Kidney (tissue), 14 donors: Measurements from ENCODE around the gene BROX. TPM values are rescaled to one million over a fixed set of nuclear protein-coding genes. Genes with fewer than 3 reads are reported as not detected.

Experiments used
- DNase-seq, 5 donors: peaks; one replicate each; pipeline ENCODE4 v3.0.0-alpha.2; 2013 to 2020
- FAIRE-seq: peaks from 2 replicates; lab custom pipeline; 2012; peaks lifted over from hg19 to GRCh38; lab: Jason Lieb, UNC
- H3K27ac ChIP-seq, 2 donors: one replicate each; pipeline ENCODE4 v1.7.0; 2013; ENCODE audit warnings: low read depth in 2 of 2, low read length in 2 of 2, inconsistent platforms in 1 of 2
- H3K27me3 ChIP-seq: one replicate; pipeline ENCODE4 v1.7.1; 2013; ENCODE audit warnings: low read length, inconsistent platforms; ENCODE audit not compliant: control insufficient read depth, insufficient read depth
- H3K36me3 ChIP-seq, 3 donors: one replicate each; pipeline versions ENCODE4 v1.7.0 to v1.7.1; 2013; ENCODE audit warnings: low read length in 3 of 3, control low read depth in 1 of 3, inconsistent platforms in 1 of 3; ENCODE audit not compliant: insufficient read depth in 3 of 3, control insufficient read depth in 2 of 3
- H3K4me1 ChIP-seq, 3 donors: one replicate each; pipeline versions ENCODE4 v1.7.0 to v1.7.1; 2013; ENCODE audit warnings: low read length in 3 of 3, inconsistent platforms in 1 of 3, low read depth in 1 of 3; ENCODE audit not compliant: control insufficient read depth in 2 of 3, insufficient read depth in 2 of 3
- H3K4me3 ChIP-seq, 3 donors: one replicate each; pipeline versions ENCODE4 v1.7.0 to v1.8.1; 2013; ENCODE audit warnings: low read length in 3 of 3, control low read depth in 1 of 3, inconsistent platforms in 1 of 3
- H3K9ac ChIP-seq, 3 donors: one replicate each; pipeline versions ENCODE4 v1.7.0 to v1.7.1; 2013; ENCODE audit warnings: low read length in 3 of 3, control low read depth in 1 of 3, inconsistent platforms in 1 of 3
- H3K9me3 ChIP-seq, 3 donors: one replicate each; pipeline versions ENCODE4 v1.7.0 to v1.7.1; 2013; ENCODE audit warnings: low read length in 3 of 3, control low read depth in 1 of 3, inconsistent platforms in 1 of 3; ENCODE audit not compliant: control insufficient read depth in 2 of 3, insufficient read depth in 1 of 3
- CTCF ChIP-seq: IDR thresholded peaks from 3 replicates; pipeline ENCODE4 v1.5.1; 2012; ENCODE audit warnings: mild to moderate bottlenecking, moderate library complexity, borderline replicate concordance; ENCODE audit not compliant: insufficient read depth; ENCODE audit errors: extremely low read depth
- intact Hi-C: fragments of 100-400 bp; cut with DNase I; formaldehyde crosslinking; loops from one replicate; pipeline ENCODE4 v1.11.1; 2022
- polyA plus RNA-seq: library from polyadenylated mRNA; stranded (reverse); fragments of 350-450 nt; fragmentation: Illumina TruSeq; extraction: RNeasy Lipid Tissue Mini Kit (QIAGEN cat#74804); gene quantifications from one replicate; pipeline ENCODE4 v1.2.3, GENCODE V29; 2014; ENCODE audit warnings: low read depth, low replicate concordance; ENCODE audit not compliant: insufficient read depth
- total RNA-seq: library from RNA; stranded (reverse); fragmentation: NEBNext Ultra II Directional; extraction: Animal tissue kit (Norgen Biotek cat#: 25700); gene quantifications from one replicate; pipeline ENCODE4 v1.2.1, GENCODE V29; 2021
- donor health status: control.
- donor health status: control.
- donor health status: control.
- donor health status: control.
- donor health status: control.
- donor health status: DM: yes; HTN: yes; CAD: no.
- donor health status: Normal renal cell carcinoma (clear cell type).

Gene BROX
- total and polyA plus RNA-seq, 2 donors from 2014 or later = 18.0 to 52.1 TPM

- FAIRE-seq (no peak), DNase-seq (no peak)
- H3K4me3 ChIP-seq = no peak overlapping the region
- no peaks in the 10 kb centered on the region for H3K4me1 ChIP-seq
- intact Hi-C loops = no loop called here
- H3K9ac ChIP-seq = no peak overlapping the region
- TF ChIP-seq CTCF = no peak
- no peak overlapping the region for H3K27ac ChIP-seq
- H3K27me3 ChIP-seq = no peaks in the 10 kb centered on the region
- H3K36me3 ChIP-seq = peaks cover 21 to 69% (median 52%) of the 10 kb centered on the region in 3 donors
- H3K9me3 ChIP-seq = no peaks in the 10 kb centered on the region
Measured at GRCh38 chr1:222728746-222729145, 16.4 kb downstream of the BROX start.

GRCh38 chr1:222730866-222731265, 18.5 kb downstream of the BROX start:
- FAIRE-seq (no peak), DNase-seq (no peak)
- H3K4me3 ChIP-seq = no peak overlapping the region
- H3K9me3 ChIP-seq = no peaks in the 10 kb centered on the region
- H3K4me1 ChIP-seq = no peaks in the 10 kb centered on the region
- intact Hi-C loops = no loop called here
- peaks cover 22 to 69% (median 52%) of the 10 kb centered on the region in 3 donors for H3K36me3 ChIP-seq
- no peaks in the 10 kb centered on the region for H3K27me3 ChIP-seq
- H3K9ac ChIP-seq = no peak overlapping the region
- TF ChIP-seq CTCF = no peak
- H3K27ac ChIP-seq = no peak overlapping the region

- peaks cover 20 to 57% (median 42%) of the 10 kb centered on the region in 3 donors for H3K36me3 ChIP-seq
- H3K4me1 ChIP-seq = no peaks in the 10 kb centered on the region
- intact Hi-C loops = no loop called here
- no peak overlapping the region for H3K9ac ChIP-seq
- H3K4me3 ChIP-seq = no peak overlapping the region
- DNase-seq (no peak), FAIRE-seq (no peak)
- no peaks in the 10 kb centered on the region for H3K9me3 ChIP-seq
- TF ChIP-seq CTCF = no peak
- no peaks in the 10 kb centered on the region for H3K27me3 ChIP-seq
- H3K27ac ChIP-seq = no peak overlapping the region
Measured at GRCh38 chr1:222732216-222733159, 20.1 kb downstream of the BROX start.
